Measurements from ENCODE around the gene RAD51. TPM values are rescaled to one million over a fixed set of nuclear protein-coding genes. Genes with fewer than 3 reads are reported as not detected.

RAD51 gene
- total and polyA plus RNA-seq, 9 of the 15 experiments (the other 6 are each of a cell fraction or from before 2014, with no cell fraction given) = 16.0 to 63.8 (median 34.6) TPM

DNA sequence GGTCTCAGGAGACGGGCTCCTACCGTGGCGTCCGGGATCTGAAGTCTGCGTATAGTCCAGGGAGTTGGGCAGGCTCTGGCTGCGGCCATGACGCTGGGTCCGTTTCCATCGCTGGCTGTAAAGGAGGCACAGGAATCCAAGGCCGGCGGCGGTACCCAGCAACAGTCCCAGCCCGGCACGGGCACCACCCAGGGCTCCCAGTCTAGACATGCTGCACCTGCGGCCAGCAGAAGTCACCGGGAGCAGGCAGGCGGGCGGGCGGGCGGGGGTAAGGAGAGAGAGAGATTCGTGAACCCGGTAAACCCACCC, 59.6 kb downstream of the RAD51 start:
- TF ChIP-seq ARNT (IDR thresholded peaks at IDR 0.05) = no peak
- peak in 1 of 3 experiments; percentile 71 for TF ChIP-seq YY1 (IDR thresholded peaks at IDR 0.05; ENCODE audit: borderline replicate concordance in 1 of 3, control insufficient read depth in 1 of 3, extremely low read depth in 1 of 3, insufficient read depth in 3 of 3, insufficient read length in 1 of 3, insufficient replicate concordance in 2 of 3, low read depth in 1 of 3, low read length in 2 of 3)
- peak; percentile 42 for TF ChIP-seq HNRNPLL (IDR thresholded peaks at IDR 0.05; ENCODE audit: low read depth, low read length, poor library complexity, severe bottlenecking)
- WGBS (ENCODE audit: insufficient coverage, low coverage, missing lambda C conversion rate) = 0% methylated on average over 22 of the region's 22 CpGs
- in situ Hi-C loops (cut with MboI) (no loop called here), intact Hi-C loops (cut with micrococcal nuclease) (loop anchor here (10.0 kb wide), 1 partner anchor 190 kb away; the partner anchor contains the start of genes CCDC32 and RPUSD2)
- Histone ChIP-seq H2AFZ (ENCODE audit: low read depth, low read length) (peak overlapping the region; percentile 90), H3K36me3 (ENCODE audit: control insufficient read depth, insufficient read depth, low read length) (peaks cover 40% of the 10 kb centered on the region), H3K79me2 (ENCODE audit: control insufficient read depth, insufficient read depth, low read length) (peaks cover 51% of the 10 kb centered on the region), H4K20me1 (replicated peaks; ENCODE audit: control insufficient read depth, insufficient read depth, low read length) (0 out of 2 replicates have a peak, but pooled peaks cover 4% of the 10 kb centered on the region), H3K4me2 (ENCODE audit: insufficient read depth, low read length) (peak overlapping the region; percentile 83), H3K4me3 (peak overlapping the region; percentile 99), H3K9ac (ENCODE audit: insufficient read depth in 1 of 2, low read depth in 2 of 2, low read length in 2 of 2) (peak overlapping the region; percentile 88 to 95), H3K27me3 (ENCODE audit: control insufficient read depth in 2 of 2, insufficient read depth in 2 of 2, low read length in 2 of 2) (no peaks in the 10 kb centered on the region), H3K9me3 (replicated peaks; ENCODE audit: control insufficient read depth, insufficient read depth, low read depth, low read length) (no peaks in the 10 kb centered on the region), H3K4me1 (replicated peaks in 1 of 2; ENCODE audit: control insufficient read depth in 2 of 2, insufficient read depth in 2 of 2, low read length in 2 of 2) (peaks cover 36 to 43% of the 10 kb centered on the region in 2 experiments), H3K9me1 (ENCODE audit: control insufficient read depth, insufficient read depth, low read length) (no peaks in the 10 kb centered on the region), H3K27ac (ENCODE audit: extremely low read depth, low read depth, low read length) (peak overlapping the region; percentile 71)
- peak; percentile 53 for ATAC-seq
- ChIA-PET POLR2A (interaction anchor here (0.7 to 1.2 kb wide), 2 partner anchors 8 to 23 kb away, joined by 3 read pairs; no protein-coding TSS in a partner anchor), CTCF (ENCODE audit: low intra/inter-chr PET ratio) (interaction anchor here (0.6 to 0.7 kb wide), 2 partner anchors 161 to 477 kb away, joined by 3 read pairs; no protein-coding TSS in a partner anchor)
- no peak for FAIRE-seq
- BruUV-seq (replicated peaks) = no TSS peak
- peak in 2 of 4 experiments; percentile 28 to 43 for DNase-seq (ENCODE audit: extremely low read depth in 1 of 4, low spot score in 3 of 4)
